GM23338 (cell line): ENCODE data around the gene KANK3. TPM values are rescaled to one million over a fixed set of nuclear protein-coding genes. Genes with fewer than 3 reads are reported as not detected.

Source experiments
- ATAC-seq: fragments of 200-7000 bp; cut with Tn5 transposase; 3 replicates; pipeline ENCODE4 v1.9.1; 2020
- DNase-seq: peaks from one replicate; pipeline ENCODE4 v3.0.0-alpha.2; 2015; ENCODE audit warnings: low spot score
- H2AFZ ChIP-seq: fragments of 200-600 bp; sonication (generic); 2 replicates; pipeline ENCODE4 v1.8.0; 2016; ENCODE audit warnings: antibody characterized with exemption, mild to moderate bottlenecking, moderate library complexity
- H3F3A ChIP-seq: fragments of 200-600 bp; sonication (generic); replicated peaks from 2 replicates; pipeline ENCODE4 v1.8.0; 2017; ENCODE audit warnings: antibody characterized with exemption, mixed run types, low read depth
- H3K27ac ChIP-seq: fragments of 200-600 bp; sonication (generic); 2 replicates; pipeline ENCODE4 v1.6.1; 2016; ENCODE audit warnings: low read depth
- H3K27me3 ChIP-seq: fragments of 200-600 bp; sonication (generic); 2 replicates; pipeline ENCODE4 v1.8.0; 2016; ENCODE audit warnings: mild to moderate bottlenecking, mixed run types, moderate library complexity; ENCODE audit not compliant: insufficient read depth
- H3K36me3 ChIP-seq: fragments of 200-600 bp; sonication (generic); 2 replicates; pipeline ENCODE4 v1.8.0; 2016; ENCODE audit warnings: mild to moderate bottlenecking; ENCODE audit not compliant: insufficient read depth
- H3K4me1 ChIP-seq: fragments of 200-600 bp; sonication (generic); 2 replicates; pipeline ENCODE4 v1.8.0; 2016; ENCODE audit warnings: mild to moderate bottlenecking, moderate library complexity; ENCODE audit not compliant: insufficient read depth
- H3K4me2 ChIP-seq: fragments of 200-600 bp; sonication (generic); 2 replicates; pipeline ENCODE4 v1.7.1; 2017; ENCODE audit warnings: mixed run types
- H3K4me3 ChIP-seq: fragments of 200-600 bp; sonication (generic); 2 replicates; pipeline ENCODE4 v1.6.1; 2016; ENCODE audit warnings: mixed run types
- H3K79me2 ChIP-seq: fragments of 200-600 bp; sonication (generic); replicated peaks from 2 replicates; pipeline ENCODE4 v1.8.0; 2017; ENCODE audit warnings: mild to moderate bottlenecking; ENCODE audit not compliant: insufficient read depth
- H3K9me2 ChIP-seq: fragments of 200-600 bp; sonication (generic); 2 replicates; pipeline ENCODE4 v1.8.0; 2017; ENCODE audit not compliant: insufficient read depth
- H4K20me1 ChIP-seq: fragments of 200-600 bp; sonication (generic); replicated peaks from 2 replicates; pipeline ENCODE4 v1.8.0; 2017; ENCODE audit warnings: mild to moderate bottlenecking; ENCODE audit not compliant: insufficient read depth
- H3K27ac Mint-ChIP-seq: 2 replicates; pipeline ENCODE4 v1.8.0; 2020; ENCODE audit warnings: inconsistent platforms, mild to moderate bottlenecking, moderate library complexity, mixed read lengths
- H3K27me3 Mint-ChIP-seq: 3 replicates; pipeline ENCODE4 v1.8.0; 2022; ENCODE audit warnings: low read depth, mild to moderate bottlenecking, moderate library complexity, mixed read lengths, inconsistent platforms; ENCODE audit not compliant: insufficient read depth, poor library complexity
- H3K36me3 Mint-ChIP-seq: 3 replicates; pipeline ENCODE4 v1.8.0; 2021; ENCODE audit warnings: low read depth, mild to moderate bottlenecking, inconsistent platforms, moderate library complexity, mixed read lengths
- H3K4me1 Mint-ChIP-seq: 3 replicates; pipeline ENCODE4 v1.8.0; 2020; ENCODE audit warnings: mild to moderate bottlenecking, inconsistent platforms, mixed read lengths
- H3K4me3 Mint-ChIP-seq: 3 replicates; pipeline ENCODE4 v1.8.0; 2021; ENCODE audit warnings: moderate library complexity, mild to moderate bottlenecking, inconsistent platforms, mixed read lengths
- H3K9me3 Mint-ChIP-seq: 3 replicates; pipeline ENCODE4 v1.8.0; 2020; ENCODE audit warnings: moderate library complexity, mild to moderate bottlenecking, inconsistent platforms, mixed read lengths
- CREB1 ChIP-seq: fragments of 250-450 bp; sonication (Bioruptor Pico); IDR thresholded peaks from 2 replicates; pipeline ENCODE4 v1.5.0; 2020; ENCODE audit warnings: low read depth, mild to moderate bottlenecking, moderate library complexity
- CTCF ChIP-seq, 2 experiments: fragments of 200-600 bp in 1 of 2; sonication (generic) in 1 of 2; conservative IDR thresholded peaks; 2 replicates each; pipeline versions ENCODE4 v1.5.1 to v1.6.1; 2016 to 2017; ENCODE audit warnings: antibody characterized with exemption in 2 of 2, low read depth in 2 of 2, mild to moderate bottlenecking in 2 of 2, moderate library complexity in 1 of 2
- ETS1 ChIP-seq: IDR thresholded peaks from 2 replicates; pipeline ENCODE4 v1.6.1; 2016; ENCODE audit warnings: antibody characterized with exemption
- EZH2 ChIP-seq: fragments of 200-600 bp; sonication (generic); IDR thresholded peaks from one replicate; pipeline ENCODE4 v1.8.0; 2017; ENCODE audit warnings: antibody characterized with exemption, mild to moderate bottlenecking, low read depth; ENCODE audit not compliant: unreplicated experiment
- EZH2phosphoT487 ChIP-seq: fragments of 200-600 bp; sonication (generic); IDR thresholded peaks from one replicate; pipeline ENCODE4 v1.8.1; 2018; ENCODE audit warnings: antibody characterized with exemption; ENCODE audit not compliant: unreplicated experiment
- ZNF331 ChIP-seq: fragments of 250-450 bp; sonication (Bioruptor Pico); IDR thresholded peaks from 2 replicates; pipeline ENCODE4 v1.5.0; 2020; ENCODE audit warnings: low read depth, mild to moderate bottlenecking, moderate library complexity
- ZNF462 ChIP-seq: fragments of 250-450 bp; sonication (Bioruptor Pico); IDR thresholded peaks from 2 replicates; pipeline ENCODE4 v1.5.0; 2020; ENCODE audit warnings: mild to moderate bottlenecking, moderate library complexity
- polyA plus RNA-seq: library from polyadenylated mRNA; unstranded; fragments of >200 nt; fragmentation: Nextera tagmentation; extraction: Ambion mirVana; gene quantifications from 2 replicates; pipeline ENCODE4 v1.2.1, GENCODE V29; 2016
- total RNA-seq: library from RNA; depleted of rRNA; stranded (reverse); fragments of >200 nt; shearing (Covaris generic); gene quantifications from 2 replicates; pipeline ENCODE4 v1.2.3, GENCODE V29; 2014

Gene KANK3
- total and polyA plus RNA-seq, 2 experiments from 2014 or later = 2.0 to 9.3 TPM

GRCh38 chr19:8335343-8336071, 7.6 kb downstream of the KANK3 start:
- H3K27me3 Mint-ChIP-seq = peaks cover 53% of the 10 kb centered on the region
- Histone ChIP-seq H3K4me2 (peak overlapping the region; percentile 91), H2AFZ (peak overlapping the region; percentile 69), H3K27me3 (peaks cover 47% of the 10 kb centered on the region), H3K4me1 (peaks cover 18% of the 10 kb centered on the region), H3F3A (peaks cover 10% of the 10 kb centered on the region), H3K4me3 (peak overlapping the region; percentile 68), H4K20me1 (no peaks in the 10 kb centered on the region), H3K9me2 (no peaks in the 10 kb centered on the region), H3K36me3 (no peaks in the 10 kb centered on the region), H3K27ac (no peak overlapping the region), H3K79me2 (no peaks in the 10 kb centered on the region)
- no peaks in the 10 kb centered on the region for H3K36me3 Mint-ChIP-seq
- H3K9me3 Mint-ChIP-seq = no peaks in the 10 kb centered on the region
- H3K4me3 Mint-ChIP-seq = peak overlapping the region; percentile 56
- peak; percentile 41 for ATAC-seq
- no peak overlapping the region for H3K27ac Mint-ChIP-seq
- TF ChIP-seq ZNF462 (CRISPR knock-in tag) = no peak
- TF ChIP-seq EZH2 = no peak
- TF ChIP-seq ZNF331 (CRISPR knock-in tag) = no peak
- no peak for TF ChIP-seq CREB1
- peak; percentile 39 to 58 for TF ChIP-seq CTCF (conservative IDR thresholded peaks at IDR 0.05; ENCODE audit: low read depth in 2 of 2)
- TF ChIP-seq EZH2phosphoT487 = no peak
- no peak for TF ChIP-seq ETS1
- peaks cover 13% of the 10 kb centered on the region for H3K4me1 Mint-ChIP-seq
- DNase-seq = peak; percentile 76
